Rectal smooth muscle tissue (tissue), 1 donor: ENCODE results near the gene LRP1B.

ENCODE experiments used
- H3K27ac ChIP-seq: one replicate; pipeline ENCODE4 v1.7.0; 2013; ENCODE audit warnings: low read depth, low read length, inconsistent platforms
- H3K27me3 ChIP-seq: one replicate; pipeline ENCODE4 v1.7.0; 2013; ENCODE audit warnings: low read length; ENCODE audit not compliant: control insufficient read depth, insufficient read depth
- H3K36me3 ChIP-seq: one replicate; pipeline ENCODE4 v1.7.0; 2013; ENCODE audit warnings: low read length; ENCODE audit not compliant: control insufficient read depth, insufficient read depth
- H3K4me1 ChIP-seq: one replicate; pipeline ENCODE4 v1.7.0; 2013; ENCODE audit warnings: low read length; ENCODE audit not compliant: control insufficient read depth, insufficient read depth
- H3K4me3 ChIP-seq: one replicate; pipeline ENCODE4 v1.7.0; 2013; ENCODE audit warnings: low read length
- H3K9ac ChIP-seq: one replicate; pipeline ENCODE4 v1.7.0; 2013; ENCODE audit warnings: low read length

LRP1B gene

GRCh38 chr2:140247451-140248195 is 1883.2 kb downstream of the LRP1B start:
- Histone ChIP-seq H3K36me3 (no peaks in the 10 kb centered on the region), H3K27me3 (no peaks in the 10 kb centered on the region), H3K27ac (no peak overlapping the region), H3K4me1 (no peaks in the 10 kb centered on the region), H3K4me3 (no peak overlapping the region), H3K9ac (no peak overlapping the region)

- Histone ChIP-seq H3K4me1 (no peaks in the 10 kb centered on the region), H3K36me3 (no peaks in the 10 kb centered on the region), H3K27ac (no peak overlapping the region), H3K4me3 (no peak overlapping the region), H3K27me3 (no peaks in the 10 kb centered on the region), H3K9ac (no peak overlapping the region)
These were observed 1883.9 kb downstream of the LRP1B start for GRCh38 chr2:140246957-140247356.

- Histone ChIP-seq H3K4me1 (no peaks in the 10 kb centered on the region), H3K36me3 (no peaks in the 10 kb centered on the region), H3K9ac (no peak overlapping the region), H3K27ac (no peak overlapping the region), H3K27me3 (no peaks in the 10 kb centered on the region), H3K4me3 (no peak overlapping the region)
These were observed 1884.8 kb downstream of the LRP1B start for GRCh38 chr2:140246058-140246457.

GRCh38 chr2:140242889-140243288 is 1887.9 kb downstream of the LRP1B start:
- no peak overlapping the region for H3K4me3 ChIP-seq
- no peaks in the 10 kb centered on the region for H3K4me1 ChIP-seq
- no peaks in the 10 kb centered on the region for H3K36me3 ChIP-seq
- H3K27ac ChIP-seq, result no peak overlapping the region
- no peaks in the 10 kb centered on the region for H3K27me3 ChIP-seq
- no peak overlapping the region for H3K9ac ChIP-seq

- no peaks in the 10 kb centered on the region for H3K4me1 ChIP-seq
- H3K27ac ChIP-seq, result no peak overlapping the region
- H3K4me3 ChIP-seq, result no peak overlapping the region
- H3K36me3 ChIP-seq, result no peaks in the 10 kb centered on the region
- H3K9ac ChIP-seq, result no peak overlapping the region
- no peaks in the 10 kb centered on the region for H3K27me3 ChIP-seq
These were observed 1896.7 kb downstream of the LRP1B start for GRCh38 chr2:140234116-140234515.

- H3K4me3 ChIP-seq, result no peak overlapping the region
- no peak overlapping the region for H3K9ac ChIP-seq
- H3K27ac ChIP-seq, result no peak overlapping the region
- H3K27me3 ChIP-seq, result no peaks in the 10 kb centered on the region
- H3K36me3 ChIP-seq, result no peaks in the 10 kb centered on the region
- no peaks in the 10 kb centered on the region for H3K4me1 ChIP-seq
These were observed 1919.9 kb downstream of the LRP1B start for GRCh38 chr2:140210963-140211362.

- Histone ChIP-seq H3K4me1 (no peaks in the 10 kb centered on the region), H3K27me3 (no peaks in the 10 kb centered on the region), H3K27ac (no peak overlapping the region), H3K4me3 (no peak overlapping the region), H3K9ac (no peak overlapping the region), H3K36me3 (no peaks in the 10 kb centered on the region)
These were observed 1925.7 kb downstream of the LRP1B start for GRCh38 chr2:140205093-140205492.

GRCh38 chr2:140203347-140203746 is 1927.5 kb downstream of the LRP1B start:
- Histone ChIP-seq H3K27me3 (no peaks in the 10 kb centered on the region), H3K4me1 (no peaks in the 10 kb centered on the region), H3K36me3 (no peaks in the 10 kb centered on the region), H3K4me3 (no peak overlapping the region), H3K9ac (no peak overlapping the region), H3K27ac (no peak overlapping the region)

- no peaks in the 10 kb centered on the region for H3K27me3 ChIP-seq
- H3K4me3 ChIP-seq, result no peak overlapping the region
- H3K27ac ChIP-seq, result no peak overlapping the region
- no peaks in the 10 kb centered on the region for H3K36me3 ChIP-seq
- H3K9ac ChIP-seq, result no peak overlapping the region
- no peaks in the 10 kb centered on the region for H3K4me1 ChIP-seq
These were observed 1929.2 kb downstream of the LRP1B start for GRCh38 chr2:140201572-140201971.

GRCh38 chr2:140200764-140201163 is 1930.1 kb downstream of the LRP1B start:
- Histone ChIP-seq H3K36me3 (no peaks in the 10 kb centered on the region), H3K4me3 (no peak overlapping the region), H3K4me1 (no peaks in the 10 kb centered on the region), H3K27me3 (no peaks in the 10 kb centered on the region), H3K27ac (no peak overlapping the region), H3K9ac (no peak overlapping the region)

GRCh38 chr2:140200307-140200706 is 1930.5 kb downstream of the LRP1B start:
- Histone ChIP-seq H3K9ac (no peak overlapping the region), H3K4me3 (no peak overlapping the region), H3K27me3 (no peaks in the 10 kb centered on the region), H3K36me3 (no peaks in the 10 kb centered on the region), H3K4me1 (no peaks in the 10 kb centered on the region), H3K27ac (no peak overlapping the region)

- Histone ChIP-seq H3K9ac (no peak overlapping the region), H3K4me1 (no peaks in the 10 kb centered on the region), H3K27me3 (no peaks in the 10 kb centered on the region), H3K27ac (no peak overlapping the region), H3K36me3 (no peaks in the 10 kb centered on the region), H3K4me3 (no peak overlapping the region)
These were observed 1931.5 kb downstream of the LRP1B start for GRCh38 chr2:140199312-140199711.

GRCh38 chr2:140187086-140187485 is 1943.7 kb downstream of the LRP1B start:
- Histone ChIP-seq H3K4me3 (no peak overlapping the region), H3K27me3 (no peaks in the 10 kb centered on the region), H3K4me1 (no peaks in the 10 kb centered on the region), H3K27ac (no peak overlapping the region), H3K9ac (no peak overlapping the region), H3K36me3 (no peaks in the 10 kb centered on the region)
